Measurements from ENCODE around the gene L1CAM. TPM values are rescaled to one million over a fixed set of nuclear protein-coding genes. Genes with fewer than 3 reads are reported as not detected.

Gene L1CAM
- polyA plus RNA-seq, 2 of the 4 experiments (the other 2 are of a cell fraction), result 1.9 to 14.2 TPM

GRCh38 chrX:153877571-153878261 is 8.3 kb downstream of the L1CAM start:
- no peak overlapping the region for H3K27ac ChIP-seq
- POLR2A ChIA-PET, result no interaction called here
- CTCF ChIA-PET, result interaction anchor here (1.0 to 1.9 kb wide), 2 partner anchors 50 to 69 kb away, joined by 3 to 5 read pairs; no protein-coding TSS in a partner anchor
- H3K4me3 ChIP-seq, result no peak overlapping the region
- WGBS (ENCODE audit: missing lambda C conversion rate), result 74% methylated on average over 8 of the region's 8 CpGs
- FAIRE-seq (no peak), DNase-seq (ENCODE audit: low read depth in 1 of 2, low spot score in 1 of 2) (no peak), ATAC-seq (no peak)
- TF ChIP-seq POLR2A (IDR thresholded peaks at IDR 0.05; ENCODE audit: low read length) (no peak), ELK1 (IDR thresholded peaks at IDR 0.05; ENCODE audit: low read depth, low read length) (no peak), CTCF (IDR thresholded peaks at IDR 0.05) (no peak), MYC (IDR thresholded peaks at IDR 0.05; ENCODE audit: borderline replicate concordance, low read length) (no peak), HDAC2 (IDR thresholded peaks at IDR 0.05) (no peak)
- H3K9me3 ChIP-seq, result no peaks in the 10 kb centered on the region
- no peaks in the 10 kb centered on the region for H3K4me1 ChIP-seq
- H3K4me2 ChIP-seq, result no peak overlapping the region

- H3K4me2 ChIP-seq, result no peak overlapping the region
- FAIRE-seq (no peak), ATAC-seq (no peak), DNase-seq (ENCODE audit: low read depth in 1 of 2, low spot score in 1 of 2) (no peak)
- H3K4me3 ChIP-seq, result no peak overlapping the region
- 50% methylated on average over 2 of the region's 3 CpGs for WGBS (ENCODE audit: missing lambda C conversion rate)
- CTCF ChIA-PET, result interaction anchor here (0.6 to 1.2 kb wide), 3 partner anchors 28 to 46 kb away, joined by 3 to 4 read pairs (median 3); no protein-coding TSS in a partner anchor
- no peaks in the 10 kb centered on the region for H3K4me1 ChIP-seq
- no peaks in the 10 kb centered on the region for H3K9me3 ChIP-seq
- H3K27ac ChIP-seq, result no peak overlapping the region
- TF ChIP-seq HEYL (CRISPR knock-in tag; IDR thresholded peaks at IDR 0.05), result no peak
- no peak for TF ChIP-seq USF2 (IDR thresholded peaks at IDR 0.05)
- TF ChIP-seq ATOH8 (CRISPR knock-in tag; IDR thresholded peaks at IDR 0.05; ENCODE audit: low read depth), result no peak
- no peak for TF ChIP-seq HOXA7 (CRISPR knock-in tag; IDR thresholded peaks at IDR 0.05)
- TF ChIP-seq CHD4 (IDR thresholded peaks at IDR 0.05; ENCODE audit: borderline replicate concordance), result no peak
- no peak for TF ChIP-seq BCL3 (IDR thresholded peaks at IDR 0.05)
- no peak for TF ChIP-seq HES2 (IDR thresholded peaks at IDR 0.05)
- TF ChIP-seq CBX8 (IDR thresholded peaks at IDR 0.05), result no peak
- no peak for TF ChIP-seq KDM1A (IDR thresholded peaks at IDR 0.05; ENCODE audit: low read depth)
- TF ChIP-seq MAX (IDR thresholded peaks at IDR 0.05), result no peak
- TF ChIP-seq ESRRA (IDR thresholded peaks at IDR 0.05; ENCODE audit: borderline replicate concordance, low read length), result no peak
- TF ChIP-seq REST (IDR thresholded peaks at IDR 0.05), result no peak
- no peak for TF ChIP-seq RCOR1 (IDR thresholded peaks at IDR 0.05; ENCODE audit: low read depth, low read length)
- TF ChIP-seq POLR2AphosphoS2 (conservative IDR thresholded peaks at IDR 0.05; ENCODE audit: low read length), result no peak
- TF ChIP-seq NFE2L2 (conservative IDR thresholded peaks at IDR 0.05; ENCODE audit: low read length), result no peak
- TF ChIP-seq ZC3H11A (IDR thresholded peaks at IDR 0.05), result no peak
- no peak for TF ChIP-seq MYC (IDR thresholded peaks at IDR 0.05; ENCODE audit: borderline replicate concordance, low read length)
- POLR2A ChIA-PET, result no interaction called here
Measured at GRCh38 chrX:153876112-153876491, 9.9 kb downstream of the L1CAM start.
